ENCODE measurements around the gene SLC7A9.

DNA sequence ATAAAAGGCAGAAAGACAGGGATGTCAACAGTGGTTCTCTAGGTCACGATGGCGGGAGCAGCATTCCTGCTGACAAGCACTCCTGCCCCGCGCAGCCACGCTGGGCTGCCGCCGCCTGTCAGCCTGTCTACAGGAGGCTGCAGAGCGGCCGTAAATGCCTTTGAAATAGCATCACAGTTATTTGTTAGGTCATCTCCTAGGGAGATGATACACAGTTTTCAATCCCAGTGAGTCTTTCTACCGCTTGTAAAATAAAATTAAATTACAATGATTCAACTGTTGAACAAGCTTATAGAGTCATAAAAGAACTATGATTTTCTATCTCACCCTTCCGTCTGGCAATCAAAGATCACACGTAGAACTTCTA is 7.3 kb upstream of the SLC7A9 start:
- TF ChIP-seq, protein P1, sequence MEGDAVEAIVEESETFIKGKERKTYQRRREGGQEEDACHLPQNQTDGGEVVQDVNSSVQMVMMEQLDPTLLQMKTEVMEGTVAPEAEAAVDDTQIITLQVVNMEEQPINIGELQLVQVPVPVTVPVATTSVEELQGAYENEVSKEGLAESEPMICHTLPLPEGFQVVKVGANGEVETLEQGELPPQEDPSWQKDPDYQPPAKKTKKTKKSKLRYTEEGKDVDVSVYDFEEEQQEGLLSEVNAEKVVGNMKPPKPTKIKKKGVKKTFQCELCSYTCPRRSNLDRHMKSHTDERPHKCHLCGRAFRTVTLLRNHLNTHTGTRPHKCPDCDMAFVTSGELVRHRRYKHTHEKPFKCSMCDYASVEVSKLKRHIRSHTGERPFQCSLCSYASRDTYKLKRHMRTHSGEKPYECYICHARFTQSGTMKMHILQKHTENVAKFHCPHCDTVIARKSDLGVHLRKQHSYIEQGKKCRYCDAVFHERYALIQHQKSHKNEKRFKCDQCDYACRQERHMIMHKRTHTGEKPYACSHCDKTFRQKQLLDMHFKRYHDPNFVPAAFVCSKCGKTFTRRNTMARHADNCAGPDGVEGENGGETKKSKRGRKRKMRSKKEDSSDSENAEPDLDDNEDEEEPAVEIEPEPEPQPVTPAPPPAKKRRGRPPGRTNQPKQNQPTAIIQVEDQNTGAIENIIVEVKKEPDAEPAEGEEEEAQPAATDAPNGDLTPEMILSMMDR (IDR thresholded peaks at IDR 0.05), result no peak
- TF ChIP-seq POLR2A (IDR thresholded peaks at IDR 0.05), result no peak
